H1 (cell line): Measurements from ENCODE around the gene DDX4. TPM values are rescaled to one million over a fixed set of nuclear protein-coding genes. Genes with fewer than 3 reads are reported as not detected.

Experiments
- CTCF ChIP-seq, 3 experiments: IDR thresholded peaks; 1 replicate in 2 of 3; 2 replicates in 1 of 3; pipeline versions ENCODE4 v1.5.1 to v1.6.1; 2011; ENCODE audit warnings: low read length in 3 of 3, mild to moderate bottlenecking in 3 of 3, inconsistent platforms in 2 of 3, low read depth in 1 of 3, moderate library complexity in 1 of 3; ENCODE audit not compliant: insufficient read depth in 1 of 3; ENCODE audit errors: control extremely low read depth in 1 of 3
- EGR1 ChIP-seq: IDR thresholded peaks from 2 replicates; pipeline ENCODE4 v1.6.1; 2011; ENCODE audit warnings: low read depth, low read length, borderline replicate concordance
- TBP ChIP-seq: IDR thresholded peaks from 2 replicates; pipeline ENCODE4 v1.6.1; 2011; ENCODE audit warnings: low read depth, low read length, improper control_type of control experiment
- polyA plus RNA-seq, 7 experiments: library from polyadenylated mRNA; depleted of rRNA in 3 of 7; stranded (reverse) in 5 of 7; unstranded in 2 of 7; fragments of >200 nt in 5 of 7; fragments of 200-250 nt in 2 of 7; gene quantifications; 1 replicate in 5 of 7; 2 replicates in 1 of 7; 4 replicates in 1 of 7; pipeline versions ENCODE4 v1.2.1 to v1.2.3, GENCODE V29; 2011 to 2013; ENCODE audit warnings: missing spikeins in 2 of 7, mixed read lengths in 2 of 7
- total RNA-seq: library from RNA; stranded (reverse); fragmentation: NEBNext Ultra II Directional; extraction: Animal tissue kit (Norgen Biotek cat#: 25700); gene quantifications from 2 replicates; pipeline ENCODE4 v1.2.1, GENCODE V29; 2021

The DDX4 gene
- total and polyA plus RNA-seq, 2 of the 8 experiments (the other 6 are each of a cell fraction or from before 2014, with no cell fraction given): 0.15 TPM; not detected in 1

GRCh38 chr5:55691265-55692105 is 46.4 kb upstream of the DDX4 start (continued):
- TF ChIP-seq CTCF (IDR thresholded peaks at IDR 0.05; ENCODE audit: control extremely low read depth in 1 of 3, insufficient read depth in 1 of 3, low read depth in 1 of 3, low read length in 3 of 3) (peak in 2 of 3 experiments; percentile 9 to 45; a peak in 2 of 4 replicates), TBP (no peak), EGR1 (no peak)
